H54 (cell line): Measurements from ENCODE around the gene VANGL1.

Source experiments
- DNase-seq: peaks from one replicate; pipeline ENCODE4 v3.0.0; 2011; ENCODE audit warnings: low spot score, mixed read lengths; ENCODE audit not compliant: insufficient read length
- FAIRE-seq: peaks from 3 replicates; lab custom pipeline; 2011; peaks lifted over from hg19 to GRCh38; lab: Jason Lieb, UNC
- POLR2A ChIP-seq: IDR thresholded peaks from 2 replicates; pipeline ENCODE4 v1.6.1; 2011; ENCODE audit warnings: low read depth, mild to moderate bottlenecking, low read length

Gene VANGL1

DNA sequence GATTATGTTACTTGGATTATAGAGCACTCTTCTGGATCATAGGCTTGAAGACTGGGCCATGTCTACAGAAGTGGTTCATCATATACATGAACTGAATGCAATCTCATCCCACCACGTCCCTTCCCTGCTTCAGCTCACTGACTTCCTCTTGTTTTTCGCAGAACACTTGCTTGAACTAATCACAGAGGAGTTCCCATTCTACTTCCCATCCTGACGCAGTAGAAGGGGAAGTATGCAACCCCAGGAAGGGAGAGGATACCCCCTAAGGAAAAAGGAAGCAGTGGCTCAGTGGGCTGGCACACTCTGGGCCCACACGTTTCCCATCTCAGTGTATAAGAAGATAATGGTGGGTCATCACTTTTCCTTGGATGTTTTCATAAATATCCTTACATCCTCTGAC, 90.5 kb downstream of the VANGL1 start:
- DNase-seq (no peak), FAIRE-seq (no peak)
- TF ChIP-seq POLR2A, result no peak

DNA sequence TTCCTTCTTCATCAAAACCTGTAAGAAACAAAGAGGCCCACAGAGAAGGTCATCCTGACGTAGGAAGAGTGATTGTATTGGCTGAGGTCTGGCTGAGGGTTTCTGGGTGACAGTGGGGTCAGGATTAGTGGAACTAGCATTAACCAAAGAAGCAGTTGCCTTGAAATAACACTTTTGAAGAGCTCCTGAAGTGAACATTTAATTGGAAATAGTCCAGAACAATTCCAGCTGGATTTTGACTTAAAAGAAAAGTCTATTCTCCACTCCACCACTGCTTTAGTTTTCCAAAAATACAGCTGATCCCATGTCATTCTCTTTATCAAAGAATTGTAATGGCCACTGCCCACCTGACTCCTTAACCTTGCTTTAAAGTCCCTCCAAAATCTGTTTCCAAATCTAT, 99.0 kb downstream of the VANGL1 start:
- FAIRE-seq, result no peak
- no peak for TF ChIP-seq POLR2A
- no peak for DNase-seq

DNA sequence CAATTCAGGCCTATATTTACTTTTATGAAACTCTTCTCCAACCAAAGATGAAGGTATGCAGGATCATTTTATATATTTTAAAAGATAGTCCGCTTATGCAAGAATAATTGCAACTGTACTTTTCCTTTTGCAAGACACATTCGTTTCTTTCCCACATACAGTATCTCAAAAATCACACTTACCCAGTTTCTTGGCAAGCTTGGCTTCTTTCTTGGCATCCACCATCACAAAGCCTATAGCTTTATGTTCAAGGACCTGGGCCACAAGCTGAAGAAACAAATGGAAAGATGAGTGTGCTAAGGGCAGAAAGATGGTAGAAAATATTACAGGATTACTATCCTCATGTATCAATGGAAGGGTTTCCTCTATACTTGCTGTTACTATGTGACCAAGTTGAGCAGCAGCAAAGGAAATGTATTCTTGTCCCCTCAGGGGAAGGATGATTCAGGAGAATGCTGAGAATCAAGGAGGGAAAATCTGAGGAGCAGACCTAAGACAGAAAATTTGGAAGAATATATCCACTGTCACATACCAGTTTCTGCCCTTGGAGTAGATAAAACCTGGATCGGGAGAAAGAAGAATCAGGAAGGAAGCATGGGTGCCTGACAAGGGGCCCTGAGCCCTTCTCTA, 103.0 kb downstream of the VANGL1 start:
- DNase-seq (no peak), FAIRE-seq (no peak)
- TF ChIP-seq POLR2A, result no peak

DNA sequence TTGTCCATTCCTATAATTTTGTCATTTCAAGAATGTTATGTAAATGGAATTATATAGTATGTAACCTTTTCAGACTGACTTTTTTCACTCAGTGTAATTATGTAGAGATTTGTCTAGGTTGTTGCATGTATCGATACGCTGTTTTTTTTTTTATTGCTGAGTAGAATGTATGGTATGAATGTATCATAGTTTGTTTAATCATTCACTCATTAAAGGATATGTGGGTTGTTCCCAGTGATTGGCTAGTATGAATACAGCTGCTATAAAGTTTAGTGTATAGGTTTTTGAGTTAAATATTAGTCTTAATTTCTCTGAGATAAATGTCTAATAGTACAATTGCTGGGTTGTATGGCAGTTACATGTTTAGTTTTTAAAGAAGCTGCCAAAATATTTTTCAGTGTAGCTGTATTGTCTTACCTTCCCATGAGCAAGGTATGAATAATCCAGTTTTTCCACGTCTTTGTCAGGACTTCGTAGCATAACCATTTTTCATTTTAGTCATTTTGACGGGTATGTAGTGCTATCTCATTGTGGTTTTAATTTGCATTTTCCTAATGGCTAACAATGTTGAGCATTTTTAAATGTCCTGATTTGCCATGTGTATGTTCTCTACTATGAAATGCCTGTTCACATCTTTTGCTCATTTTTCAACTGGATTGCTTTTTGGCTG, 104.4 kb downstream of the VANGL1 start:
- TF ChIP-seq POLR2A, result no peak
- DNase-seq (no peak), FAIRE-seq (no peak)
